Activated T-cell treated with anti-CD3 and anti-CD28 coated beads for 4 hours (primary cell): ENCODE measurements around the gene GREB1L.
"Not testable (repeated sequence)": the region's sequence is repeated elsewhere in the genome, so short reads cannot be mapped to it uniquely, and the experiment has no call there.

Experiments used
- DNase-seq: peaks from one replicate; pipeline ENCODE4 v3.0.0-alpha.2; 2020

Gene GREB1L

GRCh38 chr18:21265971-21266673, 24.1 kb downstream of the GREB1L start:
- DNase-seq: no peak

DNA sequence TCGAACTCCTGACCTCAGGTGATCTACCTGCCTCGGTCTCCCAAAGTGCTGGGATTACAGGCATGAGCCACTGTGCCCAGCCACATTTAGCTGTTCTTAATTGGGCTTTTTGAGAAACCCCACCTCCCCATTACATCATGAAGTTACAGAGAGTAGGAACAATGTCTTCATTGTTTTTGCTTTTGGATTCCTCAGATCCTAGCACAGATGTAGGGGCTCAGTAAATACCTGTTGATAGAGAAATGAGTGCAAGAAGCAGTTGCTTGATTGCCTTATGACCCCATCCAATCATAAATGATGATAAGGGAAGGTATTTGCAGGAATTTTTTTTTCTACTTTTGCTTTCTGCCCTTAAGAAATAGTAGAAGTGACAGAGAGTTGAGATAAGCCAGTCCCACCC, 25.4 kb downstream of the GREB1L start:
- no peak for DNase-seq

DNA sequence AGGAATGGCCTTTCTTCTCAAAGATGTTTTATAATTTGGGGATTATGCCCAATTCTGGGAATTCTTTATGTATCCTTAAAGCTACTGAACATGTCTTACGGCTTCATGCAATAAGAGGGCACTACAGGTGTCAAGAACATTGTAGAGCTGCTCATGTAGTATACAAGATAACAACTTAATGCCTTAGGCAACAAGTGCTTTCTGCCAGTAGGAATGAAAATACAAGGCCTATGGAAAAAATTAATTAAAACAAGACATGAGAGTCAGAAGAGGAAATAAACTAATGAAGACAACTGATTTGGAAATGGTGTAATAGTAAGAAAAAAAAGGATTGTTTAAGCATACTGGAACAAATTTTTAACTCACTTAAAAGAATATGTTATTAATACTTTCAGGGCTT, 27.3 kb downstream of the GREB1L start:
- DNase-seq: no peak

DNA sequence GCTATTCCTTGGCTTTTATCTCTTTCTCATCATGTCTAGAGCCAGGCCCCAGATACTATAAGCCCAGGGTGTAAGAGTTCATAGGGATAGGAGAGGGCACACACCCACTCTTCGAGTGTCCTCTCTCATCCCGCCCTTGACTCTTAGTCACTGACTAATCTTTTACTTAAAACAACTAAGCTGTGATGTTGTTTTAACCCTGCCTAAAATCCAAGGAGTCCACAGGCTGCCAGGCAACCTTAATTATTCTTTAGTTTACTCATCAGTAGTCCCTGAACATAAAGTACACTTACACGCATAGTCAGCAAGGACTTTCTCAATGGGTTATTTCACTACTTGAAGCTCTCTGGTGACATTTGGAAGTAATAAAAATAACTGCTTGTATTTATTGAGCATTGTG, 28.4 kb downstream of the GREB1L start:
- no peak for DNase-seq

- no peak for DNase-seq
Measured at GRCh38 chr18:21272016-21272579, 30.1 kb downstream of the GREB1L start.

- no peak for DNase-seq
Measured at GRCh38 chr18:21273568-21273967, 31.5 kb downstream of the GREB1L start.

- no peak for DNase-seq
Measured at GRCh38 chr18:21275645-21276044, 33.6 kb downstream of the GREB1L start.

GRCh38 chr18:21277578-21277977, 35.5 kb downstream of the GREB1L start:
- no peak for DNase-seq

- not testable (repeated sequence) for DNase-seq
Measured at GRCh38 chr18:21278218-21278617, 36.2 kb downstream of the GREB1L start.

GRCh38 chr18:21281603-21282002, 39.6 kb downstream of the GREB1L start:
- no peak for DNase-seq

DNA sequence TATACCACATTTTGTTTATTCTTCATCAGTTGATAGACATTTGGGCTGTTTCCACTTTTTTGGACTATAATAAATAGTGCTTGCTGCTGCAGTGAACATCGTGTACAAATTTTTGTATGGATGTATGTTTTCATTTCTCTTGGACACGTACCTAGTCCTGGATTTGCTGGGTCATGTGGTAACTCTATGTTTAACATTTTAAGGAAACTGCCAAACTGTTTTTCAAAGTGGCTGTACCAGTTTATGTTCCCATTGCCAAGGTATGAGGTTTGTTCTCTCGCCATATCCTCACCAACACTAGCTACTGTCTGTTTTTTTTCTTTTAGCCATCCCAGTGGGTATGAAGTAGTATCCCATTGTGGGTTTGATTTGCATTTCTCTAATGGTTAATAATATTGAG, 42.5 kb downstream of the GREB1L start:
- DNase-seq: no peak

- DNase-seq: no peak
Measured at GRCh38 chr18:21289827-21290226, 47.8 kb downstream of the GREB1L start.

DNA sequence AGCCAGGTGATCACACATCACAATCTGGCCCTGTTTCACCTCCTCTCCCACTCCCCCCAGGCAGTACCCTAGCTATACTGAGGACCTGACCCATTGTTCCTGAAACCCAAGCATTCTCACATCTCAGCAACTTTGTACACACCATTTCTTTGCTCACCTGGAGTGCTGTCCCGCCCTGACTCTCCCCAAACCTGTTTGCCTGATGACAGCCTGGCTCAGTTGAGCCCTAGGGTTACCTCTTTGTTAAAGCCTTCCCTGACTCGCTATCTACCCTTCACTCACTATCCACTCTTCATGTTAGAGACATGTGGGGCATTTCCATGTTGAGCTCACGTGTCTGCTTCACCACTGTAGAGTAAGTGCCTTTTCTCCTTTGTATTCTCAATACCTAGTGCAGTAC, 49.1 kb downstream of the GREB1L start:
- DNase-seq: no peak

- no peak for DNase-seq
Measured at GRCh38 chr18:21293479-21293878, 51.4 kb downstream of the GREB1L start.

GRCh38 chr18:21295101-21295500, 53.1 kb downstream of the GREB1L start:
- no peak for DNase-seq

DNA sequence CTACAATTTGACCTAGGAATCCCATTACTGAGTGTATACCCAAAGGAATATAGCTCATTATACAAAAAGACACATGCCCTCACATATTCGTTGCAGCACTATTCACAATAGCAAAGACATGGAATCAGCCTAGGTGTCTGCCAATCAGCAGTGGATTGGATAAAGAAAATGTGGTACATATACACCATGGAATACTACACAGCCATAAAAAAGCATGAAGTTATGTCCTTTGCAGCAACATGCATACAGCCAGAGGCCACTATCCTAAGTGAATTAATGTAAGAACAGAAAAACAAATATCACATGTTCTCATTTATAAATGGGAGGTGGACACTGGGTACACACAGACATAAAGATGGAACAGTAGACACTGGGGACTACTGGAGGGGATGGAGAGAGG, 54.0 kb downstream of the GREB1L start:
- DNase-seq: no peak

DNA sequence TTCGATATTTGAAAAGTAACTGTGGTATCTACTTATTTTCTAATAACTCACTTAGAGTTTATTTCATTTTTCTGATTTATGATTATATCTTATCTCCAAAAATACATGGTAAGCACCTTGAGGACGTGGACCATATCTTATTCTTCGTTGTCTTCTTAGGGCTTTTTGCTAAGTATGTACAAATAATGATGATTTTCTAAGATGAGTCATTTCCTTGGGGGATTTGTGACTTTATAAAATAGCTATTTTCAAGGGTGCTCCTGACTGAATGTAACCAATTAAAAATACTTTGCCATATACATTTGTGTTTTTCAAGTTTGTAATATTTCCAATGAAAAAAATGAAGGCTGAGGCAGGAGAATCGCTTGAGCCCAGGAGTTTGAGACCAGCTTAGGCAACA, 56.3 kb downstream of the GREB1L start:
- no peak for DNase-seq

DNA sequence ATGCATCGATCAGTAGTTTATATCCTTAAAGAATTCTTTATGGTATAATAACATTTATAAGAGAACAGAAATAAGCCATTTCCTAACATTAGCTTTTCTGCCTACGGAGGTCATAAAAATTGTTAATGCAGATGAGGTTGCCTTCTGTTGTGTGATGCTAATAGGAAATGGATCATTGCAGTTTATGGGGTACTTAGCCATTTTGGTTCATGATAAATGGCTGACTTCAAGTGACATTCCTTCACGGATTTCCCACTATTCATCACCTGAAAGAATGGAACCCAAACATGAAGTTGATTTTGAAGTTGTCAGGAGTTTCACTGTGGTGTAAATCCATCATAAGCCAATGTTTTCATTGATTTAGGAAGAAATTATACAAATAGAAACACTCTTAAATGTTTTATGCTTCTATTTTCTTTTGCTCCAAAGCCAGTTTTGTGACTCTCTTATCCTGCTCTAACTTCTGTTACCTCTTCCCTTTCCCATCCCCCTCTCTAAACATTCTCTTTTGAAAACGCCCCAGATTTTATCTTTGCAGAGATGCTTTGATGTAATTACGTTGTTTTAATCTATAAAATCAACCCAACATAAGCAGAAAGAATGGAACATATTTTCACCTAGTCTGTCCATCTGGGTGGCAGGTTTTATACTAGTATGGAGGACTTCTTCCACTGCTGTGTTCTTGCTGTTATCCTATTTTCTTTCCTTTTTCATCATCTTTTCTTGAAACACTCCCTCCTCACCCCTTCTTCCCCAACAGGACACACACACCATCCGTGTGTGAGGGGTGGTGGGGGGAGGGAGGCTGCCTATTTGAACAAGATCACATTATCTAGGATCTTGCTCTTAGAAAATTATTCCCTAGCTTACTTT, 58.2 kb downstream of the GREB1L start:
- DNase-seq: no peak

GRCh38 chr18:21300908-21301200, 58.8 kb downstream of the GREB1L start:
- DNase-seq: no peak

- no peak for DNase-seq
Measured at GRCh38 chr18:21303445-21303844, 61.4 kb downstream of the GREB1L start.

- DNase-seq: no peak
Measured at GRCh38 chr18:21303895-21304294, 61.9 kb downstream of the GREB1L start.

GRCh38 chr18:21305621-21306020, 63.6 kb downstream of the GREB1L start:
- no peak for DNase-seq

- no peak for DNase-seq
Measured at GRCh38 chr18:21306368-21306767, 64.3 kb downstream of the GREB1L start.

DNA sequence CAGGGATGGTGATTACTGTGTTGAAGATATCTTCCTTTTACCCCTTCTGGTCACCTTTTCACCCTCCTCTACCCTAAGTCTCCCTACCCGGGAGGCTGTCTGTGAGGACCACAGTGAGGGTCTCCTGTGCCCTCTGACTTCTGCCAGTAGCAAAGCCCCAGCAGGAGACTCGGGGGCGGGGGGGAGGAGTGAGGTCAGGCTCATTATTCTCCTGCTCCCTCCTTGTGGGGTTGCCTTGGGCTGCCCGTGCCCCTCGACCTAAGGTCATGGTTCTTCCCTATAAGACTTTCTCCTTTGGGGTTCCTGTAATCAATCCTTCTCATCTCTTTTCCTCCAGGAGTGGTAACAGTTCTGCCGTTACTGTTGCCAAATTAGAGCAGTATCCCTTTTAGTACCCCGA, 65.5 kb downstream of the GREB1L start:
- DNase-seq: no peak
